ENCODE data around the gene ABR.
"Not testable (repeated sequence)": the region's sequence is repeated elsewhere in the genome, so short reads cannot be mapped to it uniquely, and the experiment has no call there.

The ABR gene

GRCh38 chr17:1173432-1174262 is 6.1 kb downstream of the ABR start:
- no peak for DNase-seq (ENCODE audit: low read depth)

GRCh38 chr17:1171953-1172352 is 7.8 kb downstream of the ABR start:
- no peak for DNase-seq (ENCODE audit: low read depth)

GRCh38 chr17:1170739-1171138 is 9.0 kb downstream of the ABR start:
- DNase-seq (ENCODE audit: low read depth): no peak

GRCh38 chr17:1169929-1170312 is 9.9 kb downstream of the ABR start:
- DNase-seq (ENCODE audit: low read depth): no peak

- no peak for DNase-seq (ENCODE audit: low read depth)
These were observed 10.4 kb downstream of the ABR start for GRCh38 chr17:1169221-1169928.

- DNase-seq (ENCODE audit: low read depth): no peak
These were observed 11.1 kb downstream of the ABR start for GRCh38 chr17:1168533-1169220.

GRCh38 chr17:1166276-1166675 is 13.5 kb downstream of the ABR start:
- DNase-seq (ENCODE audit: low read depth): no peak

- no peak for DNase-seq (ENCODE audit: low read depth)
These were observed 13.9 kb downstream of the ABR start for GRCh38 chr17:1165836-1166235.

GRCh38 chr17:1164935-1165556 is 14.7 kb downstream of the ABR start:
- no peak for DNase-seq (ENCODE audit: low read depth)

- no peak for DNase-seq (ENCODE audit: low read depth)
These were observed 17.5 kb downstream of the ABR start for GRCh38 chr17:1162116-1162855.

- DNase-seq (ENCODE audit: low read depth): no peak
These were observed 19.0 kb downstream of the ABR start for GRCh38 chr17:1160591-1161390.

- DNase-seq (ENCODE audit: low read depth): no peak
These were observed 20.2 kb downstream of the ABR start for GRCh38 chr17:1159431-1160180.

- peak; percentile 47 for DNase-seq (ENCODE audit: low read depth)
These were observed 20.9 kb downstream of the ABR start for GRCh38 chr17:1158879-1159278.

- no peak for DNase-seq (ENCODE audit: low read depth)
These were observed 22.9 kb downstream of the ABR start for GRCh38 chr17:1156864-1157263.

GRCh38 chr17:1154704-1155103 is 25.1 kb downstream of the ABR start:
- DNase-seq (ENCODE audit: low read depth): no peak

GRCh38 chr17:1153795-1154546 is 25.8 kb downstream of the ABR start:
- DNase-seq (ENCODE audit: low read depth): peak; percentile 65

- not testable (repeated sequence) for DNase-seq (ENCODE audit: low read depth)
These were observed 27.2 kb downstream of the ABR start for GRCh38 chr17:1152582-1152981.

GRCh38 chr17:1150863-1151600 is 28.7 kb downstream of the ABR start:
- DNase-seq (ENCODE audit: low read depth): no peak

GRCh38 chr17:1149869-1150268 is 29.9 kb downstream of the ABR start:
- DNase-seq (ENCODE audit: low read depth): no peak
